A172 (cell line): ENCODE results near the gene MPPE1. TPM values are rescaled to one million over a fixed set of nuclear protein-coding genes. Genes with fewer than 3 reads are reported as not detected.
A peak's percentile ranks its signal among the peaks of the same experiment; 100 is the strongest.

Experiments
- DNase-seq: peaks from one replicate; pipeline ENCODE4 v3.0.0-alpha.2; 2015; ENCODE audit warnings: low spot score
- total RNA-seq: library from RNA; depleted of rRNA; stranded (reverse); fragments of >200 nt; shearing (Covaris generic); gene quantifications from 2 replicates; pipeline ENCODE4 v1.2.3, GENCODE V29; 2014; rRNA removed

The MPPE1 gene, protein sequence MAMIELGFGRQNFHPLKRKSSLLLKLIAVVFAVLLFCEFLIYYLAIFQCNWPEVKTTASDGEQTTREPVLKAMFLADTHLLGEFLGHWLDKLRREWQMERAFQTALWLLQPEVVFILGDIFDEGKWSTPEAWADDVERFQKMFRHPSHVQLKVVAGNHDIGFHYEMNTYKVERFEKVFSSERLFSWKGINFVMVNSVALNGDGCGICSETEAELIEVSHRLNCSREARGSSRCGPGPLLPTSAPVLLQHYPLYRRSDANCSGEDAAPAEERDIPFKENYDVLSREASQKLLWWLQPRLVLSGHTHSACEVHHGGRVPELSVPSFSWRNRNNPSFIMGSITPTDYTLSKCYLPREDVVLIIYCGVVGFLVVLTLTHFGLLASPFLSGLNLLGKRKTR
- 12.3 and 21.4 TPM in 2 replicates for total RNA-seq

DNA sequence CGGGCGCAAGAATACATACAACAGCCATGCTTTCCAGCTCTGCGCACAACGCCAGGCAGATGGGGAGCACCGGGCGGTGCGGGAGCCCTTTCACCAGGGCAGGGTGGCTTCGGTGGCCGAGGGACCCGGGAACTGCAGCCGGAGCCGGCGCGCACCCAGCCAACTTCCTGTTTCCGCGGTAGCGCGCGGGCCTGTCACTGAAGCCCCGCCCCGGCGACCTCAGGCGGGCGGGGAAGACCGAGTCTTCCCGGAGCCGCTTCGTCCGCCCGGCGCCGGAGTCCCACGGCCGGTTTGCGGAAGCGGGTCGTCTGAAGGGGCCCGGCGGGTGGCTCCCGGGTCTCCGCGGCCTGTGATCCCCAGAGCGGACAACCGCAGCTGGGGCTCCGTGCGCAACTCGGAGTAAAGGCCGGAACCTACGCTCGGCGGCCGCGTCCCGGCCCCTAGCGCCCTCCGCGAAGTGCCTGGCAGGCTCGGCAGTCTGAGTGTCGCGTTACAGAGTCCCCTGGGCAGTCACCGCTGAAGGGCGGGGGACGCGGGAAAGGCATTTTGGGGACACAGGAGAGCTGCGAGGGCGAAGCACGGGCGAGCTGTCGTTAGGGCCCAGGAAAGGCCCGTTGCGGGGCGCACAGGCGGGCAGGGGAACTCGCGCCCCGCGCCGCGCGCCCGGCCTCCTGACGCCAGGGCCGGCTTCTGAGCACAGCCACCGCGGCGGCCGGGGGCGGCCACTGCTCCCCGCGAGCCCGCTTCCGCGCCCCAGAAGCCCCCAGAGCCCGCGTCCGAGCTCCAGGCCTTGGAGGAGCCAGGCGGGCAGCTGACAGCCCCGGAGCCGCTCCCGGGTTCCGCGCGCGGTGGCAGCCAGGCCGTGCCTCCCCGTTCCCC lies at the start of gene MPPE1:
Gene MPPE1, minus strand, starts transcription at position 136 of the 879 bp plus-strand sequence. CDS start 11,053 bp downstream, outside the sequence.
- peak; percentile 60 for DNase-seq

DNA sequence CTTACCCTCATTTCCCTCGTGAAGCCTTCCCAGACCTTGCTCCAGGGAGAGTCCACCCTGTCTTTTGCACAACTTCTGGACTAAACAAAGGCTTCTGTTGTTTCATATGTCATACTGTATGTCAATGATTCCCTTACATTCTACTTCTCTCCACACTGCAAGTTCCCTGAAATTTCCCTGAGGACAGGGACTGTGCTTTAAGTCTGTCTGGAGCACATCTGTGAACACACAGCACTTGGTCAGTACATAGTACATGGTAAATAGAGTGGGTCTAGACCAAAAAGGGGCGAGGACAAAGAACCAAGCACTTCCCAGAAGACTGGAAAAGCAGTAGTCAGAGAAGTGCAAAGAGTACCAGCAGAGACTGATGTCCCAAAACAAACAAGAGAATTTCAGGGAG lies 49.5 kb upstream of the MPPE1 start:
- DNase-seq = no peak

DNA sequence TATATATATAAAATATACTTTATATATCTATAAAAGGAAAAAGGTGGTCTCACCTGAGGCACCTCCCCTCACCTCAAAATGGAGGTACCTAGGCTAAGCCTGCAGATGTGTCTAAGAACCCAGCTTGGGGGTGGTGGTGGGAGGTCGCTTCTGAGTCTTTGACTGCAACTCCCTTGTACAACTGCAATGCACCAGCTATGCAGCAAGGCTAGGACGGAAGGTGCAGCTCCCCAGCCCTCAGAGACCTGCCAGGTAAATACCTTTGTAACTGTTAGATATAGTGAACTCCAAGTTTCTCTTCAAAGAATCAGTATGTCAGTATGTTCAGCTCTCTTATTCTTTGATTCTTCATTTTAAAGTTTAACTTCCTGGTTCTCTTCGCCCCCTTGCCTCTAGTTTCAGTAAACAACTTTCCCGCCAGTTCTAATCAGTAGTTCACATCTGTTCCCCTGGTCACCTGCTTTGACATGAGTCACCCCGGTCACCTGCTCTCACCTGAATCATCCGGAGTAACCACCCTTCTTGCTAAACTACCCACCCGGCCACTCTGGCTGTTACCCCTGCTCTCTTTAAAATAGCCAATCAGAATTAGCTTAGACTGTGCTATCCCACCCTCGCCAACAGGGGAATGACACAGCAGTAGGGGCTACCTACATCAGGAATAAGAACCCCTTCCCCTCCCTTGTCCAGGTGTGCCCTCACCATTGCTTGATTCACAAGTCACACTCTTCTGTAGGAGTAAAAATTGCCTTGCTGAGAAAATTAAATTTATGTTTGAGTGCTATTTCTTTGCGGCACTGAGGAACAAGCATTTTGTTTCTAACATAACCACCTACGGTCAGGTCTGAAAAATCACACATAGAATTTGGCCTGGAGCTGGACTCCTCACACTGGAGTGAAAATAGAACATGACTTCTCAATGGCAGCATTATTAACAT lies 48.5 kb upstream of the MPPE1 start:
- DNase-seq = no peak

DNA sequence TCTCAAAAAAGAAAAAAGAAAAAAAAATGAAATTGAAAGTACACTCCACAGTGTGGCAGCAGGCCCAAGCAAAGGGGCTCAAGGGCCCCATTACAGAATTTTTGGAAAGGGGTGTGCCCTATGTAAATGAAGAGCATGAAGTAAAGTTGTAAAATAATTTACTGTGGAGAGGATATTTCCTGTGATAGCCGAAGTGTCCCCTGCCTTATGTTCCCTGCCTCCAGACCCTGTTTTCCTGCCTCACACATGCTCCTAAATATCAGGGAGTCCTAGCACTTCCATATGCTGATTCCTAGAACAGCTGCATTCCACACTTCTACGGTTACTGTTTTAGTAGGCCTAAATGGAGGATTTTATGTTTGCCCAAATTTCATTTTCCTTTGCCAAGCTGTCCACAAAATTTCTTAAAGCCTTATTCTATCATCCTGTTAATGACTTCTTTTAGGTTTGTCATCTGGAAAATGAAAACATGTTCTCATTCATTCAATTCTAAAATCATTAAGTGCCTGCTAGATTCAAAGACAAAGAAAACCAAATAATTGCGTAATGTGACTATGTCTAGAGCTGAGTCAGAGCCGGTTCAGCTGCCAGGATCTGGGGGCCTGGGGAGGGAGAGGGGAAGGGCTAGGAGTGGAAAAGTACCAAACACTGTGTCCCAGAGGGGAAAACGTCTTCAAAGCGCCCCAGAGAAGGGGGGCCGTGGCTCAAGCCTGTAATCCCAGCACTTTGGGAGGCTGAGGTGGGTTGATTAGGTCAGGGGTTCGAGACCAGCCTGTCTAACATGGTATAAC lies 47.3 kb upstream of the MPPE1 start:
- DNase-seq = peak; percentile 71

DNA sequence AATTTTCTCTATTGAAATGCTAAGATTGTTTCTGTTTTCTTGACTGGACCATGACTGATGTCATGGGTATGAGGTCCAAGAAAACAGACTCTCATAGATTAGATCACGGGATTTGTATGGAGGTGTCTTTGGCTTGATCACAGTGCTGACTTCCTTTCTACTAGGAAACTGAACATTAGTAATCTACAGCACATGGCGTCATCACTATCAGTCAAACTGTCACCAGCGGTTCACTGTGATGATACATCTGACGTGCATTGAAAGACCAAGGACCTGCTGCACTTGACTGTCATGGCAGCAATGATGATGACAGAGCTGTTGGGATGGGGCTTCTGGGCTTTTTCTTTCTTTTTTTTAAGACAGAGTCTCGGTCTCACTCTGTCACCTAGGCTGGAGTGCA lies 45.0 kb upstream of the MPPE1 start:
- no peak for DNase-seq

DNA sequence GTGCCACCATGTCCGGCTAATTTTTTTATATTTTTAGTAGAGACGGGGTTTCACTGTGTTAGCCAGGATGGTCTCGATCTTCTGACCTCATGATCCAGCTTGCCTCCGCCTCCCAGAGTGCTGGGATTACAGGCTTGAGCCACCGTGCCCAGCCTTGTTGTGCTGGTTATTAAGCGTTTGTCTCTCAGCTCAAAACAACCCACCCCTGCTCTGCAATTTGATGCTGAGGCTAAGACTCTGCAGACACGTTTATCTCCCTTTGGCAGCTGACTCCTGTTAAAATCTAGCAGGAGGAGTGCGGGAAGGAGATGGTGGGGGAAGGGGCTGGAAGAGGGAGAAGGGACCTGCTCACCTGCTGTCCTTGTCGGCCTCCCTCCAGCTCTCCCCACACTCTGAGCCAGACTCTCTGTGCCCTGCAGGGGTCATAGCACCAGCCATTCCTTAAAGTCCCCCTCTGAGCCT lies 43.3 kb upstream of the MPPE1 start:
- no peak for DNase-seq

DNA sequence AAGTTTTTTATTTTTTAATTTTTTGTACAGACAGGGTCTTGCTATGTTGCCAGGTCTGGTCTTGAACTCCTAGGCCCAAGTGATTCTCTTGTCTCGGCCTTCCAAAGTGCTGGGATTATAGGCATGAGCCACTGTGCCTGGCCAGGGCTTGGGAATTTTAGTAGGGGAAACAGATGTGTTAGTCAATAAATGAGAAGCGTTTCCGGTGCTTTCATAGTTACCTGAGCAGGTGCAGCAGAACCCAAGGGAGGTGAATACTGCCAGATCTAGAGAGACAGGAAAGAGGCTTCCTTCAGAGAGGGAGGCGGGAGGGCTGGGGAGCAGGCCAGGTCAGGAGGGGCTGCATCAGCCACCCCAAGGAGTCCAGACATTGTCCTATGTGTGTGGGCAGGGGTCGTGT lies 42.7 kb upstream of the MPPE1 start:
- no peak for DNase-seq

DNA sequence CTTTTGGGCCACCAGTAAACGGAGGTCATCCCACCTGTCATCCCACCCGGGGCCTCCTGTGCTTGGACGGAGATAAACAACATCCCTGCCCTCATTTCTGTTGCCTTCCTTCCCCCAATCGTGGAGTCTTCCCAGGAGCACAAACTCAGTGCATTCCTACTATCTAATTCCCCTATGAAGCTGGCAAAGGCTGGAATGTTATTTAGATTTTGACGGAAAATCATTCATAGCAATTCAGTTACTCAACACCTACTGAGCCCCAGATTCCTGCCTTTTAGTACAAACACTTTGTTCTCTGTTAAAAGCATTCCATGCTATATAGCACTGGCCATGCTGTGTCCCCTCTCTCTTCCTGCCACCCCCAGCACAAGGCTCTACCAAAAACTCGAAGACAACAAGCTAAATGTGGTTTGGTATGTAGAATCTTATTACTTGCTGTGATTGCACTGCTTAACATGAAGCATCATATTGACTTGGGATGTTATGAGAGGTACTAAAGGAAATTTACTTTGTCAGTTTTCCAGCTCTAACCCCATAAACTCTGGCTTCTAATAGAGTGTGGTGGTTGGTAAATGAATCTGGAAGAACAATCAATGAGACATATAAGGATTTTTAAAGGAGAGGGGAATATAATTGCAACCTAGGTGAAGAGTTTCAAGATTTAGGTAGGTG lies 40.9 kb upstream of the MPPE1 start:
- DNase-seq = no peak

DNA sequence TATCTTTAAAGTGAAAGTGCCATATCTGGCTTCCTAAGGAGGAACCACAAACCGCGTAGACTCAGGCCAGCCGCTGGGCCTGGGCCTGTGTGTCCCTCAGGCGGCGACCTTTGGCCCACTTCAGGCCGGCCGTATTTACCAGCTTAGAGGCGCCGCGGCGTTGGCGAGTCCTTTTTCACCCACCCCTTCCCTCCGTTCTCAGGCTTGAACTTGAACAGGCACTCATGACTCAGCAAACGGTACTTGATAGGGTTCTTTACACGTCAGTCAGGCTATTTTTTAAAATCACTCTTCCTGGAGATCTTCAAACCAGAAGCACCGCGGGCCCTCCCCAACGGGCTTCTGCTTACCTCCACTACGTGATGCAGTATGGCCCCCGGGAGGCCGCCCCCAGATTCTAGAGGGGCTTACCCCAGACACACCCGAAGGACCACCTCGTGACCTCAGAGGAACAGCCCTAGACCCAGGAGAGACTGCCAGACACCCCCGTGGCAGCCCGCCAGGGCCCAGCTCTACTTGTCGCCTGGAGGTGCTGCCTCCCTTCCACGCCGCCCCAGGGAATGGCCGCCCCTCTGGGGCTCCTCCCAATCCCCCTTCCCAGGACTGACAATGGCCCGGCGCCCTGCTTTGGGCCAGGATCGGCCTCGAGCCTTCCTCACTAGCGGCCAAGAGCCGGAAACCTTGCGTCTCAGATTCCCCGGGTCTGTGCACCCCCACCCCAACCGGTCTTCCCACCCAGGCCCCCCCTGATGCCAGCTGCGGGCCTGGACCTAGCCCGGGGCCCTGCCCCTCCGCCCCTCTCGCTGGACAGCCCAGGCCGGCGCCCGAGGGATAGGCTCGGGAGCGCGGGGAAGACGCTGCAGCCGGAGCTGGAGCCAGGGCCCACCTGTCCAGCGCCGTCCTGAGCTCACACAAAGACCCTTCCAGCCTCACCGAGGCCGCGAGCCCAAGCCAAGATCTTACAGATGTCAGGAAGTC lies 39.4 kb upstream of the MPPE1 start:
- peak; percentile 98 for DNase-seq

DNA sequence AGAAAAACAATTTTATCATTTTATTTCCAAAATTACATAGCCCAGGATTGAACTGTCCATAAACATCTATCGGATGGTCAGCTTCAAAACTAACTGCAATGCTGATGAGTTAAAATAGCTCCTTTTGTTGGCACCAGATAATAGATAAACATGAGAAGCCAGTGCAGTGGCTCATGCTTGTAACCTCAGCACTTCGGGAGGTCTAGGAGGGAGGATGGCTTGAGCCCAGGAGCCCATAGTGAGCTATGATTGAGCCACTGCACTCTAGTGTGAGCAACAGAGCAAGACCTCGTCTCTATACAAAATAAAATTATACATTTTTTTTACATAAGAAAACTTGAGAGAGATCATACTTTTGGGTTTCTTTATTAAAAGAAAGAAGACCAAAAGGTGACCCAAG lies 38.6 kb upstream of the MPPE1 start:
- peak; percentile 68 for DNase-seq

DNA sequence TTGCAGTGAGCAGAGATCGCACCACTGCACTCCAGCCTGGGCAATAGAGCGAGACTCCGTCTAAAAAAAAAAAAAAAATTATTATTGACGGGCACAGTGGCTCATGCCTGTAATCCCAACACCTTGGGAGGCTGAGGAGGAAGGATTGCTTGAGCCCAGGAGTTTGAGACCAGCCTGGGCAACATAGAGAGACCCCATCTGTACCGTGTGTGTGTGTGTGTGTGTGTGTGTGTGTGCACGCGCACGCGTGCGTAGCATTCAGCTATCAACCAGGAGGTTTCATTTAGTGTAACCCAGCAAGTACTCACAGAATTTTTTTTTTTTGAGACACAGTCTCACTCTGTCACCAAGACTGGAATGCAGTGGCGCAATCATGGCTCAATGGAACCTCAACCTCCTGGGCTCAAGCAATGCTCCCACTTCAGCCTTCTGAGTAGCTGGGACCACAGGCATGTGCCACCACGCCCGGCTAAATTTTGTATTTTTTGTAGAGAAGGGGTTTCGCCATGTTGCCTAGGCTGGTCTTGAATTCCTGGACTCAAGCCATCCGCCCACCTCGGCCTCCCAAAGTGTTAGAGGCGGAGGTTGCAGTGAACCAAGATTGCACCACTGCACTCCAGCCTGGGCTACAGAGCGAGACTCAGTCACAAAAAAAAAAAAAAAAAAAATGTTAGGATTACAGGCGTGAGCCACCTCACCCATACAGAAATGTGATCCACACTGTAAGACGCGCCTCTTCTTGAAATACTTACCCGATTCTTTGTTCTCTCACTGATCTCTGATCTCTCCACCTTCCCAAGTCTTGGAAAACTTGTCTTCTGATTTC lies 37.9 kb upstream of the MPPE1 start:
- peak; percentile 24 for DNase-seq

DNA sequence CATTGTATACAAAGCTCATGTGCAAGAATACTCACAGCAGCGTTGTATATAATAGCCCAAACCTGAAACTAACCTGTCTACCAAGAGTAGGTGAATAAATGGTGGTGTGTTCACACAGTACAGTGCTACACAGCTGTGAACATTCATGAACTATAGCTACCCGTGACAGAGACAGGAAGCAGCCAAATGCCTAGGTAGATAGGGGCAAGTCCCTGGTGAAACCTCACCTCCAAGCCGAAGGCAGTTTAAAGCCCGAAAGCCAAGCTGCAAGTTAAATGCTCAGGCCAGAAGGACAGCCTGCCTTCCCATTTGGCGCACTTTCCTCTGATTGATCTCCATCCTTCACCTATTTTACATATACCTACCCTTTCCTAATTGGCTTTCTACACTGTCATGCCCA lies 36.7 kb upstream of the MPPE1 start:
- DNase-seq = no peak

DNA sequence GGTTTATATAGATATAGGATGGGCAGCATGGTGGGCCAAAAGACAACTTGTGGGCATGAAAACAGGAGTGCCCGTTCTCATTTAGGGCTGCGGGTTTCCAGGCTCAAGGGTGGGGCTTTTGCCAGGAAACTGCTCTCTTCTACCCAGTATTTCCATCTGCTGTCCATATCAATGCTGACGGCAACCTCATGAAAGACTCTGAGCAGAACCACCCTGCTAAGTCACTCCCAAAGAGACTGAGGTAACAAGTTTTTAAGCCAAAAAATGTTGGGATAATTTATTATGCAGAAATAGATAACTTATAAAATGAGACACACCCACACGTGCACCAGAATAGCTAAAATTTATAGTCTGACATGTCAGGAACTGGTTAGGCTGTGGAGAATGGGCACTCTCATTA lies 36.1 kb upstream of the MPPE1 start:
- no peak for DNase-seq

DNA sequence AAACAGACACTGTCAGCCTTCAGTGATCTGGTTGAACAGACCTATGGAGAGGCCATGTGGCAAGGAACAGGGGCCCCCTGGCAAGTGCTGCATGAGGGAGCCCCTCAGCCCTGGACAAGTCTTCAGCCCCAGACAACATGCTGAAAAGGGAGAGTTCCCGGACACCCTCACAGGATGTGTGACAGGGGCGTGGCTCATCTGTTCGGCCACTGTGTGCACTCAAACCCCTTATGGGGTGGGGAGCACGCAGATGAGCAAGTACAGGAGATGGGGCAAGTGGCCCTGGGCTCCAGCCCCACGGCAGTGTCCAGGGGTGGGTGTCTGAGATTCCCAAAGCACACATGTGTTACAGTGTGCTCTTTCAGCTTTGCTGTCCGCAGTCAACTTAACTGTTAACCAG lies 35.4 kb upstream of the MPPE1 start:
- no peak for DNase-seq

DNA sequence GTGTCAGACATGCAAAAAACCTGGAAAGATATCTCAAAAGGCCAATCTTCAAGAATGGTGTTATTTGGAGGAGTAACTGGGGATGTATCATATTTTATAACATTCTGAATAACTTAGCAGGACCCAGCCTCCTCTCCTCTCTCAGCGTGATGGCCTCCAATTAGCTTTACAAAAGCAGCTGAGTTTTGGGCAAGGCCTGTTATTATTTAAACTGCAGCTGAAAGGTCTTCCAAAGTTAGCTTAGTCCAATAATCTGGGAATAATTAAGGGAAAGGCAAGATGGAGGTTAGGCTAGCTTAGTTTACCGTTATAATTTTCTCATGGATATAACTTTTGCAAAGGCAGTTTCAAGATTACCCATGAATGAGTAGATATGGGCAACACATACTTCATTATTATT lies 32.8 kb upstream of the MPPE1 start:
- DNase-seq = no peak

DNA sequence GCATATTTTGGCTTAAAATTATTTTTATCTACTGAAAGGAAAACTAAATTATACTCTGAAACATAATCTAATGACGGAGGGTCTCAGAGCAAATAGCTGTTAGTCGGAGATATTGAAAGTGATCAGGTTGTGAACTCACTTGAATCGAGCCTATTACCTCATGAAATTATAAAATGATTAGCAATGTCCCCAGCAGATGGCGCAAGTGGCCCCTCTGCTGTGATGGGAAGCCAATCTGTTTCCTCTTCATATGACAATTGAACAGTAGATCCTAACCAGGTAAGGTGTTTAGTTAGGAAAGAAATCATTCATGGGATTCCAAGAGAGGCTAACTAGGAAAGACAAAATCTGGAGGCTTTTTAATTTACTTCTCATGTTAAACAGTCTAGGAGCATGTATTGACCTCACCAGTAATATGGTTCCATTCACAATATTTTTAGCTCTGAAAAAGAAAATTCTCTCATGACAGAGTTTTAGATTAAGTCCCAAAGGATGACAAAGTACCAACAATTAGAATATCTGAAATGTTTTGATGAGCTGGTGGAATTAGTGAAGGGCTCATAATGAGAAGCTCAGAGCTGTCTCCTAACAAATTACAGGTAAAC lies 29.9 kb upstream of the MPPE1 start:
- DNase-seq = peak; percentile 53

DNA sequence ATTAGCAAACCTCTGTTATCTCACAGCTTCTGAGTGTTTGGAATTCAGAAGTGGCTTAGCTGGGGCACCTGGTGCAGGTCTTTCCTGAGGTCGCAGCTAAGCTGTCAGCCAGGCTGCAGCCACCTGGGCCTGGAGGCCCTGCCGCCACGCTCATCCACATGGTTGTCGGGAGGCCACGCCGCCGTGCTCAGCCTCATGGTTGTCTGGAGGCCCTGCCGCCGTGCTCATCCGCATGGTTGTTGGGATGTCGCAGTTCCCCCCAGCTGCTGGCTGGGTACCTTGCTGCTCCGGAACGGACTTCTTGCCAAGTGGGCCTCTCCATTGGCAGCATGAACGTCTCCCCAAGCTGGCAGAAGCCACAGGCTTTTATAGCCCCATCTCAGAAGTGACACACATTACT lies 24.3 kb upstream of the MPPE1 start:
- no peak for DNase-seq

DNA sequence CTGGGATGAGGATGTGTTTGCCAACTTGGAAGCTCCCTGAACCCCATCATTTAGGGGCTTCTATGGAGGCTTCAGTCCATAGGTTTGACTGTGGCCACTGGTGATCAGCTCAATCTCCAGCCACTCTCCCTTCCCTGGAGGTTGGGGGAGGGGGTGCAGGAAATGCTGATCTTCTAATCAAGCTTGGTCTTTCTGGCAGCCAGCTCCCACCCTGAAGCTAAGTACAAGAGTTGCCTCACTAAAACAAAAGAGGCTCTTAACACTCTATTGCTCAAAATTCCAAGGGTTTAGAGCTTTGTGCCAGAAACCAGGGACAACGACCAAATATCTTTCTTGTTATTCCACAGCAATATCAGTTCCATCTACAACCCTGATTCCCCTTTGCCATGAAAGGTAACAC lies 19.4 kb upstream of the MPPE1 start:
- DNase-seq = no peak
